NCI-H1092 treated with DMSO at 0.1 percent for 48 hours (cell line): ENCODE results near the gene THPO.

Experiments
- DNase-seq: peaks from one replicate; lab custom pipeline; 2025; lab: John Stamatoyannopoulos, UW

The THPO gene

DNA sequence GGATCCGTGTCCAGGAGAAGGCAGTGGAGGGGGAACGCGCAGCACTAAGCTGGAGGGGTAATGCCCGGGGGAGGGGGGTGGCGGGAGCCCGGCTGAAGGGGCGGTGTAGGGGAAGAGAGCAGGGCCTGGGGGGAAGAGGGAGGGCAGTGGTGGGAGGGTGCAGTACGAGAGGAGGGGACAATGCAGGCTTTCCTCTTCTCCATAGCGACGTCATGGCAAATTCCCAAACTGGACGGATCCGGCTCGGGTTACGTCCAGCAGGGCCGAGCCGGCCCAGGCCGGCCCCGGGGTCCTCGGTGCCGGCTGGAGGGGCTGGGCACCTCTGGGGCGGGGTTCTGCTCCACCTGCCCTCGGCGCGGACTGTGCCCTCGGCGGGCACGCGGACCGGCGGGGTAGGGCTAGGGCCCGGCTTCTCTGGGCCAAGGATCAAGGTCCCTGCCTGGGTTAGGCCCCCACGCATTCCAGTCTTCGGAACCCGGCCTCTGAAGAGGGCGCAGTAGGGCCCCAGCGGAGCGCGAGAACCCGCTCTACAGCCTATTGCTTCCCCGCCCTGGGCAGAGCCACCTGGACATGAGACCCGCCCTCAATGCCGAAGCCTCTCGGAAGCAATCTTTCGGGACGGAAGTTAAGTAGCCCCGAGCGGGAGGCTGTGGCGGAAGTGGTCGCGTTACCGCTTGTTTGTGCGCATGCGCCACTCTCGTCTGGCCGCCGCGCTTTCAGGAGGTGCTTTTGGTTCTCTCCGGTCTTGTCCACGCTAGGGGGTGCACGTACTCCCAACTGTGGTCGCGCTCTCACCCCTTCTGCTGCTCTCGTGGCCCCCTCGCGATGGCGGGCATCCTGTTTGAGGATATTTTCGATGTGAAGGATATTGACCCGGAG lies 15.1 kb downstream of the THPO start:
- DNase-seq, result peak; percentile 97

DNA sequence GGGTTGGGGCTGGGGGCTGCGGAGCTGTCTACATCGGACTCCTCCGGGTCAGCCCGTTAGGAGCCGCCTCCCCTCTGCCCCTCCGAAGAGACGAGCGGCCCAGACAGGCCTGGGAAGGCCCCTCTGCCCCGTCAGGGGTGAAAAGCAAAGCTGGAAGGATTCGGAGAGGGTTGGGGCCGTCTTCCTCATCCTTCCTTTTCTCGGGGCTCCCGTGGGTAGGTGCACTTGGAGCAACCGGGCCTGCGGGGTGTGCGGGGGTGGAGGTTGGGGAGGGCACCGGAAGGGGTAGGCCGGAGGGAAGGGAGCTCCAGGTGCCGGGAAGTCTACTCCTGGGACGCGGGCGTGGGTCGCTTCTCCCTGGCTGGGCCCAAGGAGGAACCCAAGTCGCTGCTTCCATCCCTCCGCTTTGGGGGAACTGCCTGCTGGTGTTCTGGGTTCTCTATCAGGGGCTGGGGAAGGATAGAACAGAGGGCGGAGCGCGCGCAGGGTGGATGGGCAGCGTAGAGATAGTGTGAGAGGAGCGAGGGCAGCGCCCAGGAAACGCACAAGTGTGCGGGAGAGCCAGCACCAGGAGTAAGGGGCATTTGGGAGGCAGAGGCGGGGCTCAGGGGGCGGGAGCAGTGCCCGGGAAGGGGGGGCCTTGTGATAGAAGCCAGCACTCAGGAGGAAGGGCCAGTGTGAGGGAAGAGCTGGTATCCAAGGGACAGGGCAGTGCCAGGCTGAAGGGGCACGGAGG lies 15.9 kb downstream of the THPO start:
- DNase-seq, result no peak

DNA sequence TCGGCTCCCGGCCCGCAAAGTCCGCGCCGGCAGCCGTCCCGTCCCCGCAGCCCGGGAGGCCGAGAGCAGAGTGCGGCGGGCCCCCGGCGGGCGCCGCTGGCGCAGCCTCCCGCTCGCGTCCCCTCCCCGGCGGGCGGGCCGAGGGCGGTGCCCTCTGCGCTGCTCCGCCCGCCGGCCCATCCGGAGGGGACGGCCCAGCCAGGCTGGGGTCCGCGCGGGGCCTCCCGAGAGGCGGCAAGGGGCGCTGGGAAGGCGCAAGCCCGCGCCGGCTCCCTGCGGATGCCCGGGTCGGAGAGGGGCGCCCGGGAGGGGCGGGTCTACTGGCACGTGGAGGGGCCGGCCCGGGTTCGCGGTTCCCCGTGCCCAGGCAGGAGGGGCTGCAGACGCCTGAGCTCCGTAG lies 16.5 kb downstream of the THPO start, which contains the start of the genes CLCN2 and POLR2H:
Gene CLCN2, minus strand, starts transcription at position 74 of the 400 bp plus-strand sequence. CDS start 126 bp downstream, outside the sequence.
Gene POLR2H, plus strand, starts transcription at position 179 of the 400 bp plus-strand sequence. CDS start 1,783 bp downstream, outside the sequence.
- peak; percentile 18 for DNase-seq

DNA sequence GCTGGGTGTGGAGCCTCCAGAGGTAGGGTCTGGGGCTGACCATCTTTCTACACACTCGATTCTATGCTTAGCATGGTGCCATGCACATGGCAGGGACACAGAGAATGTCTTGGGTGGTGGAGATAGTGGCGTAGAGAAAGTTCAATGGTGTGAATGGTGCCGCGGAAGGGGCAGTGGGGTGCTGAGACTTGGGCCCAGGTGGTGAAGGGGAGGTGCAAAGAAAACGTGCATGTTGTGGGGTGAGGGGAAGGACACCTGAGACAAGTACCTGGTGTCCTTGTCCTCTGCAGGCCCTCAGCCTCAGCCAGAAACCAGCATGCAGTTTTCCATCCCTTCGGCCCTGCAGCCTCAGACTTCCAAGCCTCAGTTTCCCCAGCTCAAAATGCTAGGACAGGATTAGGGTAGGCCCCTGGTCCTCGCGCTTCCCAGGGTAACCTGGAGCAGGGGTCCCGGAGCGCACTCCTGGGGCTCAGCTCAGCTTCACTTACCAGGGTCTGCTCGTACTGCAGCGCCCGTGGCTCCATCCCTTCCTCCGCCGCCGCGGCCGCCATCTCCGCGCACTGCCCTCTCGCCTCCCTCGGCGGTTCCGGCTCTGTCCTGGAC lies 17.0 kb downstream of the THPO start:
- DNase-seq, result no peak

DNA sequence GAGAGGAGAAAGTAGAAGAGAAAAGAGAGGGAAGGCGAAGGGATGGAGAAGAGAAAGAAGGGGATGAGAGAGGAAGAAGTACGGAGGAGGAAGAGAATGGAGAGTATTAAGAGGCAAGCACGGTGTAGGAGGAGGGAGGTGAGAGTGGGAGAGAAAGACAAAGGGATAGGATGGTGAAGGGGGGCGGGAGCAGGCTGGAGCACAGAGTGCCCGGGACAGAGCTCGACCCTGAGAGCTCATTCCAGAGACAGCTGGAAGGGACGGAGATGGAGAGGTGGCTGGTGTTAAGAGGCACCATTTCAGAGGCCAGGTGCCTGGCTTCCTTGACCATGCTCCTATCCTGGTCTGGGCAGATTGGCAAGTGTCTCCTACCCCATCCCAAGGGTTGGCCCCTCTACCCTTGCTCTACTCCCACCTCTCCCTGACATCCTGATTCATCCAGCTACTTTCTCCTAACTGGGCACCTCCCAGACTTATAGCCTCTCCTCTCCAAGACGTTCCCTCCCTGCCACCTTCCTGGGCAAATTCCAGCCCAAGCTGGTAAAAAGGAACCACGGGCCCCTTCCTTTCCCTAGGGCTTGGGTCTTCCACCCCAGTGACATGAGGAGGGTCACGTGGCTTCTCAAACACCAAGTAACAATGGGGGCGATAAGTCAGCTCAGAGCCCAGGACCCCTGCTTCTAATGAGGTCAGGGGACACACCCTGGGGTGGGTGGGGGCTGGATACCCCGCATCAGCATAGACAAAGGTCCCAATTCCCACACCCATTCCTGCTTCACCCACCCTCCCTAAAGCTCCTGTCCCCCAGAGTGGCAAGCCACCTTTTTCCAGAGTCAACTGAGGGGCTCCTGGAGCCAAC lies 17.7 kb downstream of the THPO start:
- DNase-seq, result no peak

DNA sequence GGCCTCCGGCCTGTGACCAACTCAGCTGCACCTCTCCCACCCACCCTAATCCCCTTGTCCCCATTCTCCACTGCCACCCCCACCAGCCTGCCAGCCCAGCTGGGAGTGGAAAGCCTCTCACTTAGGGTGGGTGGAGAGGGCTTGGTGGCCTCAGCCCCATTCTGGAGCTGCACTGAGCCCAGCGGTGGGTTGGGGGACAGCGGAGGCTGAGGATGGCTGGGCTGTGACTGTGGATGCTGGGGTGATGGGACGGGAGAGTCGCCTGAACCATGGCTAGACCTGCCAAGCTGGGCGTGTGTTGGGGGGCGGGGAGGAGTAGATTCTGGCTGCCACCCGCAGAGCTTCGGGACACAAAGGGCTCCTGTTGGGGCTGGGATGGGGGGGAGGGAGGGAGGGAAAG lies 18.4 kb downstream of the THPO start:
- DNase-seq, result no peak

DNA sequence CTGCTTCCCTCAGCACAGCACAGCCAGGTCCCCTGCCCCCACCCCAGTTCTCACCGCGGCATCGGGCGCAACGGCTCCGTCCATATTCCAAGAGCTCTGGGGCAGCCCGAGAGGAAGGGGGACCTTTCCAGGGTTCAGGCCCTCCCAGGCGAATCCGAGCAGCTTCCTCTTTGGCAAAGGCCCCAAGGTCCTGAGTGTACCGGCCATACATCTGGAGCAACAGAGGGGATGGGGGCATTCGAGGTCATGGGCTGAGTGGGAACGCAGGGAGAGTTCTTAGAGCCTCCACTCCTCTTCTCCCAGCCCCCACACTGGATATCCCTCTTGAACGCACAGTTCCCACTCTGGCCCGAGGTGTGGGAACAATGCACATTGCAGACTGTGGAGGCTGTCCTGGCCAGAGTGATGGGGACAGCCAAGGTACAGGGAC lies 19.1 kb downstream of the THPO start:
- no peak for DNase-seq

DNA sequence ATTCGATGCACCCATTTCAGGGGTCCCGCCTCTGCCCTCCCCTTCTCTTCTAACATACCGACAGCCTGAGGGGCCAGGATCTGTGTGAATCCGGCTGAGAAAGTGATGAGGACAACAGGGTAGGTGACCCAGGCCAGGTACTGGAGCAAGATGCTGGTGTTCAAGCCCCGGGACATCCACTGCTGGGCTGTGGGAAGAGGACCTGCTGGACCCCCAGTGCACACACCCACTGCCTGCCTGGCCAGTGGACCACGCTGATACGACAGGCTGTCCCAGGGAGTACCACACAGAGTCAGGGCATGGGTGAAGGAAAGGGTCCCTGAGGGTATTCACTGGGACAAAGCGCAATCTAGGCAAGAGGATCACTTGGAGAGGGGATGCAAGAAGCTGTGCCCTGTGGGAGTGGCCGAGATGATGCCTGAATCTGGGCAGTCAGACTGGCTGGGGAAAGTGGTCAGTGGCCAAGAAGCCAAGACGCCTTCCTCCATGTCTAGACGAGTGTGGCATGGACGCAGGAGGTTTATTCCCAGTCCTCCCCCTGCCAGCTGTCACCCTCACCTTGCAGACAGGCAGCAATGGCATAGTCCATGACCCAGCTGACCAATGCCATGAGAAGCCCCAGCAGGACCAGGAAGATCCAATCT lies 19.8 kb downstream of the THPO start:
- no peak for DNase-seq

DNA sequence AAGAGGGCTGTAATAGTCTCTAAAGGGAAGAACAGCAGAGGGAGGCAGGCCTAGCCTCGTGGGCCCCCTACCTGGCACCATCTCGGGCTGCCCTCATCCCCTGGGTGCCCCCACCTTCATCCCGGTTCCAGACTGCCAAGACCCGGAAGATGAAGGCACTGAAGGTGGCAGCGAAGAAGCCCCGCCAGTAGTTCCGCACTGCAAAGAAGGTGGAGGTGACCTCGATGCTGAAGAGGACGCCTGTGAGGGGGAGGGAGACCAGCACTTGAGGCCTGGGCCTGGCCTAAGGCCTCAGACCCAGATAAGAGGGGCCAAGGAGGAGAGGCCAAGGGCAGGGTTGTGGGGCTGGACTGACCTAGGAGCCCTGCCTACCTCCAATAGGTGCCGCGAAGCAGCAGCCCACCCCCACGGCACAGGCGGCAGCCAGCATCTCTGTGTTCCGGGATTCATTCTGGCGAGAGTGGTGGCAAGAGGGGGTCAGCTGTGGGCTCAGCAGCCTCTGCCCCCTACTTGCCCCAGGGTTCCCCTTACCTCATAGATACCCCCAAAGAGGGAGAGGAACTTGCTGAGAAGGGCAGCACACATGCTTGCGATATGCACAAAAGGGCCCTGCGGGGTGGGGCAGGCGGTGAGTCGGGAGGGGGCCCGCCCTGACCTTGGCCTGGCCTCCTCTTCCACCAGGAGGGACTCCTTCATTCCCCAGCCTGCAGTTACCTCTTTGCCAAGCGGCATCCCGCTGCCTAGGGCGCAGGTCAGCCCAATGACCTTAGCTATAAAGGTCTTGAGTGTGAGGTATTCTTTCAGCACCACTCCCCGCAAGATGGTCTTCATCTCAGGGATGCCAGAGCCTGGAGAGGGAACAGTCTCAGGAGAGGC lies 20.5 kb downstream of the THPO start:
- no peak for DNase-seq

DNA sequence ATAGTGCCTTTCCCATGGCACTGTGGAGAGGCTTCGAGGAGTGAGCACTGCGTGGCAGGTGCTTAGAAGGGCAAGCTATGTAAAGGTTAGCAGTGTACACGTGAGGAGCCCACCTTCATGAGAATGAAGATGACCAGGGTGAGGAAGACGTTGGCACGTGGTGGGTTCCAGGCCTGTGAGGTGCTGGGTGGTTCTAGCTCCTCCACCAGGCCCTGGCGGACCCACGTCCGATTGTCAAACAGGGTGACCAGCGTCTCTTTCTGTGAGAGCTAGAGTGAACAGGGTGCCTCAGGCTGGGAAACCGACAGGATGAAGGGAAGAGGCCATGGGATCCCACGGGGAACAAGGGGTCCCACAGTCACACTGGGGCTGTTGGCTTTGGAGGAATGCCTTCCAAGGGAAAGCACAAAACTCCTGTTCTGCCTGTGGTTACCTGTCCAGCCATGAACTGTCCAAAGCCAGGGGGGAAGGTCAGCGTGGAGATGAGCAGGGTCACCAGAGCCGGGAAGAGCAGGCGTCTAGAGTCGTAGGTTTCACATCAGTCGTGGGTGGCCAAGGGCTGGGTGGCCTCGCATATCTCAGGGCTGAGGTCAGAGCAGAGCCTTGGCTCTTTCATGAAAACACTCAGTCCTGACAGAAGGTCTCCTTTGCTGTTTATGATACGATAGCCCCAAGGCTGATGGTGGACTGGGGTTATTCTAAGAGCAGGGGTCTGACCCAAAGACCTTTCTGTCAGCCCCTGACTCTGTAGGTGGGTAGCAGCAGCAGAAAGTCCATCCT lies 22.6 kb downstream of the THPO start:
- no peak for DNase-seq

DNA sequence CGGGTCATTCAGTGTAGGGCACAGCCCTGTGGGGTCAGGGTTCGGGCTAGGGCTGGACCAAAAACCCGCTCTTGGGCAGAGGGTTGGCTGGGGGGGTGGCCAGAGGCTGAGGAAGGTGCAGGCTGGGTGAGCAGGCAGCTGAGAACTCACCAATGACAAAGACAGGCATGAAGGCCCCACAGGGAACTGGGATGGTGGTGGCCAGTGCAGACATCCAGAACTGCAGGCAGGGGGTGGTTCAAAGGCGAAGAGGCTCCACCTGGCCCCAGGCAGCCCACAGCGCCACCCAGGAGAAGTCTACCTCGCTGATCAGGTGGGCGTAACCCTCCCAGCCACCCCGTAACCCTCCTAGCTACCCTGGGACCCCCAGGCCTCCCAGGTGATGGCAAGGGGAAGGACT lies 23.3 kb downstream of the THPO start:
- no peak for DNase-seq

DNA sequence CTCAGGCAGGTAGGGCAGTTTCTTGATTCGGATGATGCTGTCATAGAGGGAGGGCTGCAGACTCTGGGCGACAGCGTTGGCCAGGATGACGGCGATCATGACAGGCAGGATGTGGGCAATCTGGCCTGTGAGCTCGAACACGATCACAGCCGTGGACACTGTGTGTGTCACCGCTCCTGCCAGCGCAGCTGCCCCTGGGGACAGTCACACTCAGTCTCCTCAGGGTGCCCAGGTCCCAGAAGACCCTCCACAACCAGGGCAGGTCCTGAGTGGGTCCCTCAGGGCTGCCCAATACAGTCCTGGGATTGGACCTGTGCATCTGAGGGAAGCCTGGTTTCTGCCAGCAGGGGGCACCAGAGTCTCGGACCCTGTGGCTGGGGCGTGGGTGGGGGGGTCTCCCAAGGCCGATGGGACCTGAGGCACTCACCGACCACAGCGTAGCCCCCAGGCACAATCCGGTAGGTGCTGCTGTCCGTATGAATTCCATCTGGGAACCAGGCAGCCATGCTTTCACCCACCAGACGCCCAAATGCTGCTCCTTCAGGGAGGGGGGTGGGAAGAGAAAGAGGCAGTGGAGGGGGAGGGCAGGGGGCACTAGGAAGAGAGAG lies 23.8 kb downstream of the THPO start:
- DNase-seq, result no peak

DNA sequence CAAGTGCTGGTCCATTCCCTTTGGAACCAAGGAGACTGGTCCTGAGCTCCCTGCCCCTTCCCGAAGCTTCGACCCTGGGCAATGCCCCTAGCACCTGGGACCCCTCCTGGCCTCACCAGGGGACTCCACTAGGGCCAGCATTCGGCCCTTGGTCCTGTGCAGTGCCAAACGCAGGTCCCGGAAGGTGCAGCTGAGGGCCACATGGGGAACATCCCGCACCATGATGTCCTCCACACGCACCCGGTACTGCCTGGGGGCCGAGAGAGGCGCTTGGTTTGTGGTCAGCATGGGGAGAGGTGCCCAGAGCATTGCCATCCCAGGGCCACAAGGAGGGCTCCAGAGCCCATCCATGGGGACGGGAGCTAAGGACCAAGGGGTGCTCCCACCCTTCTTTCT lies 24.5 kb downstream of the THPO start:
- no peak for DNase-seq

DNA sequence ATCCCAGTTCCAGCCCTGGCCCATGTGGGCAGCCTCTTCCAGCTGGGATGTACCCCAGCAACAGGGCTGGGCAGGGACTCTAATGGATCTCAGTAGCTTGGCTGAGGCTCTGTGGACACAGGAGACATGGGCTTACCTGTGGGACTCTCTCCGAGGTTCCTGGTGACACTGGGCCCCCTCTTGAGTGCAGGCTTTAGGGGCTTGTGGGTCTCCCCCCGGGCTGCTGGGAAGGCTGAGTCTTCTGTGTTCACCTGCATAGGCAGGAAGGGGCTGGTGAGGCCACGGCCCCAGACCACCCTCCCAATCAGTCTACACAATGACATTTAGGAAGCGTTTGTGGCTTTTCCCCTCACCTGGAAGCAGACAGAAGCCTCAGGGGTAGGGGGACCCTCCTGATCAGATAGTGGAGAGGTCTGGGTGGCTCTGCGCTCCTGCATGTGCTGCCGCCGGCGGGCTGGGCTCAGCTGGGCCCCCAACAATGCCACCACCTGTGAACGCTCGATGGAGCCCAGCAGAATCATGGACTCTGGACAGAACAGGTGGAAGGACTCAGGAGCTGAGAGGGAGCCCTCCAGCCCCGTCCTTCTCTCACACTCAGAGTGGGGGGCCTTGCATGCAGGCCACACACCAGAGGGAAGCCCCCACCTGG lies 25.0 kb downstream of the THPO start:
- no peak for DNase-seq

DNA sequence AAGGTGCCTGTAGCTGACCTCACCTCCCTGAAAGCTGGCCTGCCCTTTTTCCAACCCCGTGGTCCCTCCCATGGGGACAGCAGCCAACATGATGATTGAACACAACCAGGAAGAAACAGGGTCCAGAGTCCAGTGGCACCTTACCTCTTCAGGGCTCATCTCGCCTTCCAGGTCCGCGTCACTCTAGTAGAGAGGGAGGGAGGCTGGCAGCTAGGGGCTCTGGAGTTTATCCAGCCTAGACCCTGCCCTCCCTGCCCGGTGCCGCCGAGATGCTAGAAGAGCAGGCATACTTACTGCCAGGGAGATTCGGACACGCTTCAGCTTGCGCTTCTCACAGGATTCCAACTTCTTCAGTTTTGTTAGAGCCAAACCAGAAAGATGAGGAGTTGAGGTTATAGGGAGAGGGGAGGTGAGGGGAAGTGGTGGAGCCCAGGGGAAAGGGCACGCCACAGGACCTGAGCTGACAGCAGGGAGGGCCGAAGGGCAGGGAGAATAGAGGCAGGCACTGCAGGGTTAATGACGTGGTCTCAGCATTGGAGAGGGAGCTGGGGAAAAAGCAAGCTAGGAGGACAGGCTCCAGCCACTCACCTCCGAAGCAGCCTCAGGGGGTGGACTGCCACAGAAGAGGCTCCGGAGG lies 25.7 kb downstream of the THPO start:
- DNase-seq, result no peak

DNA sequence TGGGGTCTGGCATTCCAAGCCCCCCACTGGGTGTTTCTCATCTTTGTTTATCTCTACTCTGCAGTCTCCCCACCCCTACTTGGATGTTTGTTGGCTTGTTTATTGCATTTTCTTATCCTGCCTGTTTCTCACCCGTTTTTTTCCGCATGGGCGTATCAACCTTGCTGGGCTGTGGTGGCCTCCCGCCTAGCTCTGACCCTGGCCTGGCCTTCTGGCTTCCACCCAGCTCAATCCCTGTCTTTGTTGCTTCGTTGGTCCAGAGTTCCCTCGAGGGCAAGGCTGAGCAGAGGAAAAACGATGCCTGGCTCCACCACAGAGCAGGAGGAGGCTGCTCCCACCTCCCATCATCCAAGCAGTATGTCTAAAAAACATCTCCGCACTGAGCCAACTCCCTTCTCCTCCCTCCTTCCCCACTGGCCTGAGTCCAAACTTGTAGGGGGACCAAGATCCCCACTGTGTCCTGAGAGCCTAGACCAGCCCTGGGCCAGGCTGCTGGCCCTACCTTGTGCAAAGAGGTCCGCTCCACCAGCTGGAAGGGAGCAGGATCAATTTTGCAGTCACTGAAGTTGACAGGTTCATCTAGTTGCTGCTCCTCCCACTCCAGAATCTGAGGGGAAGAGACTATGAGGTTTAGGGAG lies 26.4 kb downstream of the THPO start:
- DNase-seq, result no peak

DNA sequence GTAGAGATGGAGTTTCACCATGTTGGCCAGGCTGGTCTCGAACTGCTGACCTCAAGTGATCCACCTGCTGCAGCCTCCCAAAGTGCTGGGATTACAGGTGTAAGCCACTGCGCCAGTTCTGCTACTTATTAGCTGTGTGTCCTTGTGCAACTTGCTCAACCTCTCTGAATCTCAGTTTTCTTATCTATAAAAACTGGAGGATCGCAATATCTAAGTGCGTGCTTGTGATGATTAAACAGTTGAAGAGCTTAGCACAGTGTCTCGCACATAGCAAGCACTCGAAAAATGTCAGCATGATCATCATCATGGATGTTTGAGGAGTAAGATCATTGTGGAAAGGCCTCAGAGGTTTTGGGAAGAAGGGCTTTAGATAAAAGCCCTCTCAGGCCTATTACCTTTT lies 27.4 kb downstream of the THPO start:
- no peak for DNase-seq
